Measurements from ENCODE around the gene CA5A.
"Not testable (repeated sequence)": the region's sequence is repeated elsewhere in the genome, so short reads cannot be mapped to it uniquely, and the experiment has no call there.

Gene CA5A

GRCh38 chr16:87869879-87870417 lies 66.4 kb downstream of the CA5A start:
- H3K4me1 ChIP-seq (ENCODE audit: control insufficient read depth, insufficient read depth, low read length), result peaks cover 43% of the 10 kb centered on the region
- peak overlapping the region; percentile 43 for H3K4me3 ChIP-seq (ENCODE audit: low read depth, low read length)
- peak overlapping the region; percentile 95 for H3K27ac ChIP-seq (ENCODE audit: low read depth, low read length)
- not testable (repeated sequence) for H3K9me3 ChIP-seq (ENCODE audit: control insufficient read depth, insufficient read depth, low read length); H3K36me3 ChIP-seq (ENCODE audit: control insufficient read depth, insufficient read depth, low read length)
- H3K27me3 ChIP-seq (ENCODE audit: control insufficient read depth, insufficient read depth, low read length), result peaks cover 46% of the 10 kb centered on the region
- H3K9ac ChIP-seq (ENCODE audit: low read depth, low read length), result peak overlapping the region; percentile 39; the same call in 1 of the 2 replicates

- H3K9me3 ChIP-seq (ENCODE audit: control insufficient read depth, insufficient read depth, low read length); H3K36me3 ChIP-seq (ENCODE audit: control insufficient read depth, insufficient read depth, low read length): not testable (repeated sequence)
- peaks cover 43% of the 10 kb centered on the region for H3K4me1 ChIP-seq (ENCODE audit: control insufficient read depth, insufficient read depth, low read length)
- peak within 1 kb of the TSS; percentile 71 for H3K9ac ChIP-seq (ENCODE audit: low read depth, low read length)
- H3K27ac ChIP-seq (ENCODE audit: low read depth, low read length), result peak within 1 kb of the TSS; percentile 95
- peak within 1 kb of the TSS; percentile 82 for H3K4me3 ChIP-seq (ENCODE audit: low read depth, low read length)
- H3K27me3 ChIP-seq (ENCODE audit: control insufficient read depth, insufficient read depth, low read length), result peaks cover 51% of the 10 kb centered on the region
These were observed 67.1 kb downstream of the CA5A start, which contains the start of gene SLC7A5 for GRCh38 chr16:87869061-87869878. Gene SLC7A5 (minus strand): TSS chr16:87869507. CDS start chr16:87869422, 85 bp downstream.

- not testable (repeated sequence) for H3K9me3 ChIP-seq (ENCODE audit: control insufficient read depth, insufficient read depth, low read length); H3K27ac ChIP-seq (ENCODE audit: low read depth, low read length); H3K36me3 ChIP-seq (ENCODE audit: control insufficient read depth, insufficient read depth, low read length)
- peaks cover 43% of the 10 kb centered on the region for H3K4me1 ChIP-seq (ENCODE audit: control insufficient read depth, insufficient read depth, low read length)
- H3K4me3 ChIP-seq (ENCODE audit: low read depth, low read length), result peak overlapping the region; percentile 82
- peaks cover 56% of the 10 kb centered on the region for H3K27me3 ChIP-seq (ENCODE audit: control insufficient read depth, insufficient read depth, low read length)
- H3K9ac ChIP-seq (ENCODE audit: low read depth, low read length), result peak overlapping the region; percentile 71
These were observed 67.9 kb downstream of the CA5A start for GRCh38 chr16:87868254-87869029.

- not testable (repeated sequence) for H3K9ac ChIP-seq (ENCODE audit: low read depth, low read length); H3K9me3 ChIP-seq (ENCODE audit: control insufficient read depth, insufficient read depth, low read length); H3K27ac ChIP-seq (ENCODE audit: low read depth, low read length)
- Histone ChIP-seq H3K4me3 (ENCODE audit: low read depth, low read length) (peak overlapping the region; percentile 35), H3K36me3 (ENCODE audit: control insufficient read depth, insufficient read depth, low read length) (peaks cover 12% of the 10 kb centered on the region; the same call in 1 of the 2 replicates), H3K4me1 (ENCODE audit: control insufficient read depth, insufficient read depth, low read length) (peaks cover 25% of the 10 kb centered on the region), H3K27me3 (ENCODE audit: control insufficient read depth, insufficient read depth, low read length) (peaks cover 63% of the 10 kb centered on the region)
These were observed 70.3 kb downstream of the CA5A start for GRCh38 chr16:87865902-87866555.

- H3K4me3 ChIP-seq (ENCODE audit: low read depth, low read length), result peak overlapping the region; percentile 27; the same call in 1 of the 2 replicates
- H3K9me3 ChIP-seq (ENCODE audit: control insufficient read depth, insufficient read depth, low read length), result no peaks in the 10 kb centered on the region
- peaks cover 14% of the 10 kb centered on the region for H3K4me1 ChIP-seq (ENCODE audit: control insufficient read depth, insufficient read depth, low read length)
- peaks cover 60% of the 10 kb centered on the region for H3K27me3 ChIP-seq (ENCODE audit: control insufficient read depth, insufficient read depth, low read length)
- no peak overlapping the region for H3K27ac ChIP-seq (ENCODE audit: low read depth, low read length)
- H3K9ac ChIP-seq (ENCODE audit: low read depth, low read length), result no peak overlapping the region
- H3K36me3 ChIP-seq (ENCODE audit: control insufficient read depth, insufficient read depth, low read length), result peaks cover 16% of the 10 kb centered on the region; the same call in 1 of the 2 replicates
These were observed 71.9 kb downstream of the CA5A start for GRCh38 chr16:87864331-87864989.

- Histone ChIP-seq H3K36me3 (ENCODE audit: control insufficient read depth, insufficient read depth, low read length) (peaks cover 17% of the 10 kb centered on the region; the same call in 1 of the 2 replicates), H3K27me3 (ENCODE audit: control insufficient read depth, insufficient read depth, low read length) (peaks cover 53% of the 10 kb centered on the region), H3K4me1 (ENCODE audit: control insufficient read depth, insufficient read depth, low read length) (peaks cover 14% of the 10 kb centered on the region)
- not testable (repeated sequence) for H3K9ac ChIP-seq (ENCODE audit: low read depth, low read length); H3K9me3 ChIP-seq (ENCODE audit: control insufficient read depth, insufficient read depth, low read length); H3K27ac ChIP-seq (ENCODE audit: low read depth, low read length); H3K4me3 ChIP-seq (ENCODE audit: low read depth, low read length)
These were observed 73.0 kb downstream of the CA5A start for GRCh38 chr16:87863327-87863635.

- H3K9ac ChIP-seq (ENCODE audit: low read depth, low read length), result not testable (repeated sequence)
These were observed 73.6 kb downstream of the CA5A start for GRCh38 chr16:87862597-87863326.

GRCh38 chr16:87861300-87862099 lies 74.8 kb downstream of the CA5A start:
- H3K9ac ChIP-seq (ENCODE audit: low read depth, low read length); H3K4me3 ChIP-seq (ENCODE audit: low read depth, low read length); H3K9me3 ChIP-seq (ENCODE audit: control insufficient read depth, insufficient read depth, low read length); H3K27ac ChIP-seq (ENCODE audit: low read depth, low read length): not testable (repeated sequence)
- H3K36me3 ChIP-seq (ENCODE audit: control insufficient read depth, insufficient read depth, low read length), result peaks cover 24% of the 10 kb centered on the region; the same call in 1 of the 2 replicates
- peaks cover 36% of the 10 kb centered on the region for H3K27me3 ChIP-seq (ENCODE audit: control insufficient read depth, insufficient read depth, low read length)
- H3K4me1 ChIP-seq (ENCODE audit: control insufficient read depth, insufficient read depth, low read length), result peaks cover 14% of the 10 kb centered on the region

More at GRCh38 chr16:87862597-87863326, 73.6 kb downstream of the CA5A start:
- Histone ChIP-seq H3K27me3 (ENCODE audit: control insufficient read depth, insufficient read depth, low read length) (peaks cover 48% of the 10 kb centered on the region), H3K4me1 (ENCODE audit: control insufficient read depth, insufficient read depth, low read length) (peaks cover 14% of the 10 kb centered on the region), H3K36me3 (ENCODE audit: control insufficient read depth, insufficient read depth, low read length) (peaks cover 23% of the 10 kb centered on the region; the same call in 1 of the 2 replicates)
- not testable (repeated sequence) for H3K27ac ChIP-seq (ENCODE audit: low read depth, low read length); H3K9me3 ChIP-seq (ENCODE audit: control insufficient read depth, insufficient read depth, low read length); H3K4me3 ChIP-seq (ENCODE audit: low read depth, low read length)

GRCh38 chr16:87860553-87861299 lies 75.6 kb downstream of the CA5A start:
- Histone ChIP-seq H3K4me1 (ENCODE audit: control insufficient read depth, insufficient read depth, low read length) (peaks cover 12% of the 10 kb centered on the region), H3K9me3 (ENCODE audit: control insufficient read depth, insufficient read depth, low read length) (no peaks in the 10 kb centered on the region), H3K36me3 (ENCODE audit: control insufficient read depth, insufficient read depth, low read length) (peaks cover 23% of the 10 kb centered on the region; the same call in 1 of the 2 replicates), H3K27ac (ENCODE audit: low read depth, low read length) (no peak overlapping the region), H3K9ac (ENCODE audit: low read depth, low read length) (no peak overlapping the region), H3K27me3 (ENCODE audit: control insufficient read depth, insufficient read depth, low read length) (peaks cover 29% of the 10 kb centered on the region), H3K4me3 (ENCODE audit: low read depth, low read length) (no peak overlapping the region)

Data from HUES48 (cell line).